Measurements from ENCODE around the gene ATP8A2. TPM values are rescaled to one million over a fixed set of nuclear protein-coding genes. Genes with fewer than 3 reads are reported as not detected.

The ATP8A2 gene
- total RNA-seq, 2 donors from 2014 or later, result 0.08 to 0.19 TPM

DNA sequence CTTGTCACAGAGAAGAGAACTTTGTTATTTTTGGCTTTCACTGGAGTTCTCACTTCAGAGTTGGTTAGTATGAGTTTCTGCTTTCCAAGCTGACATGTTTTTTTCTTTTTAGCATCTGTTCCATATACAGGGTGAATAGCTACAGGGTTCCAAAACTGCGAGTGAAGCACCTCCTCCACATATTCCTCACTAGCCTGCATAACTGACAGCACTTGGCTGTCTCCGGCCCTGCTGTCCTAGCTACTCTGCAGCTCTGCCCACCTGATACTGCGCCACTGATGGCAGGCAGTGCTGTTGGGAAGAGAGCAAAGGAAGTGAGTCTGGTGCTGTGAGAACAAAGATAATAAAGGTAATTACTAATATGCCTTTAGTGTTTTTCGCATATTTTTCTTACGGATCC, 6.8 kb downstream of the ATP8A2 start:
- H3K9me3 ChIP-seq, result no peaks in the 10 kb centered on the region
- no peak for DNase-seq (ENCODE audit: low spot score)
- H3K36me3 ChIP-seq, result no peaks in the 10 kb centered on the region
- H3K27ac ChIP-seq, result no peak overlapping the region
- TF ChIP-seq, protein P1, sequence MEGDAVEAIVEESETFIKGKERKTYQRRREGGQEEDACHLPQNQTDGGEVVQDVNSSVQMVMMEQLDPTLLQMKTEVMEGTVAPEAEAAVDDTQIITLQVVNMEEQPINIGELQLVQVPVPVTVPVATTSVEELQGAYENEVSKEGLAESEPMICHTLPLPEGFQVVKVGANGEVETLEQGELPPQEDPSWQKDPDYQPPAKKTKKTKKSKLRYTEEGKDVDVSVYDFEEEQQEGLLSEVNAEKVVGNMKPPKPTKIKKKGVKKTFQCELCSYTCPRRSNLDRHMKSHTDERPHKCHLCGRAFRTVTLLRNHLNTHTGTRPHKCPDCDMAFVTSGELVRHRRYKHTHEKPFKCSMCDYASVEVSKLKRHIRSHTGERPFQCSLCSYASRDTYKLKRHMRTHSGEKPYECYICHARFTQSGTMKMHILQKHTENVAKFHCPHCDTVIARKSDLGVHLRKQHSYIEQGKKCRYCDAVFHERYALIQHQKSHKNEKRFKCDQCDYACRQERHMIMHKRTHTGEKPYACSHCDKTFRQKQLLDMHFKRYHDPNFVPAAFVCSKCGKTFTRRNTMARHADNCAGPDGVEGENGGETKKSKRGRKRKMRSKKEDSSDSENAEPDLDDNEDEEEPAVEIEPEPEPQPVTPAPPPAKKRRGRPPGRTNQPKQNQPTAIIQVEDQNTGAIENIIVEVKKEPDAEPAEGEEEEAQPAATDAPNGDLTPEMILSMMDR (IDR thresholded peaks at IDR 0.05), result no peak
- peaks cover 0 to under 1% of the 10 kb centered on the region in 2 donors for H3K27me3 ChIP-seq
- H3K4me1 ChIP-seq, result no peaks in the 10 kb centered on the region
- no peak overlapping the region for H3K4me3 ChIP-seq

DNA sequence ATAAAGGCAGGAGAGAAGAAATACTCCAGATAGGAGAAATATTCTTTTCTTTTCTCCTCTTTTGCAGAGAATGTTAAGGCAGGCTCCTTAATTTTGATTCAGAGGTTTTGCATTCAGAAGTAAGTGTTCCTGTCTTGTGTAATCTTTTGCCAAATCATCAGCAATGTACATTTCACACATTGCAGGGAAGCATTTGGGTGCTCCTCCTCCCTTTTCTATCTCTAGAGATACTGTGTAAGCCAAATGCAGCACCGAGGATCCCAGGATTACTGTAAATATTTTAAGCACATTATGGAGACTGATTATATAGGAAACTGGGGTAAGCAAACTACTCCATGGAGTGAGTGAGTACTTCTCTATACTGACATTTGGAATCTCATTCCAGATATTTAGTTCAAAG, 7.2 kb downstream of the ATP8A2 start:
- no peaks in the 10 kb centered on the region for H3K9me3 ChIP-seq

DNA sequence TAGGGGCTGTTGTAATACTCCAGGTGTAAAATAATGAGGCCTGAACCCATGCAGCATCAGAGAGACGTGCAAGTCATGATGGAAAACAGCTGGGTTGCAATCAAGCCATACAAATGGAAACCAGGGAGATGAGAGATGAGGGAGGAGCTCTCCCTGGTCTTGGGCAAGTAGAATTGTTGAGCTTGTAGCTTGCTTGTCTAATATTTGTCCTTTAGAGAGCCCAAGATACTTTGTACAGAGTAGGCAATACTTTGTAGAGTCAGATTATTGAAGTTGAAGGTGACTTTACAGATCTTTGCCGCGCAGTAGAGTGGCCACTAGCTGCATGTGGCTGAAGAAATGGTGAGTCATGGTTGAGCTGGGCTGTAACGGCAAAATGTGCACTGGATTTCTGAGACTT, 8.3 kb downstream of the ATP8A2 start:
- DNase-seq (ENCODE audit: low spot score), result no peak
- TF ChIP-seq, protein P1 (IDR thresholded peaks at IDR 0.05), result no peak
- no peaks in the 10 kb centered on the region for H3K9me3 ChIP-seq
- no peak overlapping the region for H3K4me3 ChIP-seq
- H3K36me3 ChIP-seq, result no peaks in the 10 kb centered on the region
- H3K27me3 ChIP-seq, result peaks cover 0 to 3% of the 10 kb centered on the region in 2 donors
- no peaks in the 10 kb centered on the region for H3K4me1 ChIP-seq
- no peak overlapping the region for H3K27ac ChIP-seq

More for the DNA sequence above, 7.2 kb downstream of the ATP8A2 start:
- no peaks in the 10 kb centered on the region for H3K36me3 ChIP-seq
- TF ChIP-seq, protein P1 (IDR thresholded peaks at IDR 0.05), result no peak
- H3K4me1 ChIP-seq, result no peaks in the 10 kb centered on the region
- H3K27me3 ChIP-seq, result peaks cover 0 to 3% of the 10 kb centered on the region in 2 donors
- no peak for DNase-seq (ENCODE audit: low spot score)
- no peak overlapping the region for H3K27ac ChIP-seq
- H3K4me3 ChIP-seq, result no peak overlapping the region

DNA sequence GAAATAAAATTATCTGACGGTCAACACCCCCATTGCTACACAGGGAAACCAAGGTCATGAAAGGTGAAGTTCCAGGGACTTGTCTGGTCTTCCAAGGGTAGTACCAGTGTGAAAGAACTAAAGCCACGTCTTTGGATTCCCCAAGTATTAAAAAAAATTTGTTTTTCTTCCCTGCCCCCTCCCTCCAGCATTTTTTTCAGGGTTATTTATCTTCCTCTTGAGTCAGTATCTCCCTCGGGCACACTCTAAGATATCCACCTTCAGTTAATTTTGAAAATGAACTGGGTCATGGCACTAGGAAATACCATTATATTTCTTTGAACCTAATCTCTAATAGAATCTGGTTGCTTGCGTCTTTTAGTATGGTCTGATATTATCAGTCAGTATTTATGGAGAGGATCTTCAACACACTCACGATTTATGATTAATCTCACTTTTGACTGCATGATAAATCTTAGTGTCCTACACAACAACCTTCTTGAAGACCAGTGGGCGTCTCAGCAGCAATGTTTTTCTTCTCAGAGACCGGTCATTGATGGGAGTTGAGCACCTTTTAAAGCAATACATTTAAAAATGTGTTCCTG, 9.1 kb downstream of the ATP8A2 start:
- Histone ChIP-seq H3K36me3 (no peaks in the 10 kb centered on the region), H3K9me3 (no peaks in the 10 kb centered on the region), H3K4me1 (no peaks in the 10 kb centered on the region), H3K27ac (no peak overlapping the region), H3K4me3 (no peak overlapping the region), H3K27me3 (peaks cover 0 to 3% of the 10 kb centered on the region in 2 donors)
- DNase-seq (ENCODE audit: low spot score), result no peak
- TF ChIP-seq, protein P1 (IDR thresholded peaks at IDR 0.05), result no peak

DNA sequence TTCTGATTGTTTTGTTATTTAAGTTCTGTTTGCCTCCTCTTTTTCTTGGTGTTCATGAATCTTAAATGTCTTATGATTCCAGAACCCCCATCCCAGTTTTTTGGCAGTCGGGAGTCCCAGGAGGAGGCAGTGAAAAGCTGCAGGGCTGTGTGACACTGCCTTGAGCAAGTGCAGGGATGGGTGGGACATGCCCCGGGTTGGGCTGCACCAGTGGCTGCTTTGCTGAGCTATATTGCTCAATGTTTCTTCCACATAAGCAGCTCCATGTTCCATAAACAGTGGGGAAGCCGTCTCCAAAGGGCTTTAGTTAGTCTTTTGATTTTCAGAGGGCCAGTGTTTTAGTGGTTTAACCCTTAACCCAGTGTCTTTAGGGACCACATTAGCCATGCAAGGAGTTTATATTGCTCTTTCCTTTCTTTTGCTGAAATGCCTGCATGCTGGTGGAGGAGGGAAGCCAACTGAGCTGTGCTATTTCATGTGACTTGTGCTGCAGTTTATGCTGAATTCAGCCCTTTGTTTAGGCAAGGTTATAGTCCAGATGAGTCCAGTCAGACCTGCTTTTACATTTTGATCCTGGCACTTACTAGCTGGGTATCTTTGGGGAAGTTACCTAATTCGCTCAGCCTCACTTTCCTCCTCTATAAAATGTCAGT, 13.1 kb downstream of the ATP8A2 start:
- TF ChIP-seq, protein P1 (IDR thresholded peaks at IDR 0.05), result no peak
- Histone ChIP-seq H3K4me1 (no peaks in the 10 kb centered on the region), H3K4me3 (no peak overlapping the region), H3K36me3 (no peaks in the 10 kb centered on the region), H3K27ac (no peak overlapping the region), H3K27me3 (peaks cover 0 to 3% of the 10 kb centered on the region in 2 donors), H3K9me3 (no peaks in the 10 kb centered on the region)
- no peak for DNase-seq (ENCODE audit: low spot score)
